ENCODE results near the gene TLK2. TPM values are rescaled to one million over a fixed set of nuclear protein-coding genes. Genes with fewer than 3 reads are reported as not detected.

Gene TLK2
- polyA plus RNA-seq, 1 donor (not counting 4 experiments of a cell fraction or from before 2014, with no cell fraction given), result 33.4 TPM

GRCh38 chr17:62597920-62598319, 119.3 kb downstream of the TLK2 start:
- peaks cover 7 to 30% of the 10 kb centered on the region in 2 experiments for H3K36me3 ChIP-seq (ENCODE audit: control insufficient read depth in 2 of 2, extremely low read depth in 1 of 2, insufficient read depth in 2 of 2, low read length in 2 of 2)
- no peak for DNase-seq (ENCODE audit: low read depth, low spot score)

GRCh38 chr17:62599964-62600657, 121.5 kb downstream of the TLK2 start:
- Histone ChIP-seq H4K20me1 (ENCODE audit: control insufficient read depth, extremely low read depth, insufficient read depth, low read length) (no peaks in the 10 kb centered on the region), H2AFZ (ENCODE audit: control insufficient read depth, low read length) (no peak overlapping the region), H3K4me2 (ENCODE audit: control insufficient read depth, extremely low read depth, insufficient read depth, low read depth, low read length) (no peak overlapping the region), H3K79me2 (ENCODE audit: control insufficient read depth, insufficient read depth, low read length) (no peaks in the 10 kb centered on the region), H3K9me1 (ENCODE audit: control insufficient read depth, extremely low read depth, insufficient read depth, low read length) (peaks cover 2% of the 10 kb centered on the region), H3K9me3 (ENCODE audit: control insufficient read depth, low read depth, low read length) (no peaks in the 10 kb centered on the region), H3K9ac (ENCODE audit: control insufficient read depth, extremely low read depth, insufficient read depth, low read length) (no peak overlapping the region), H3K4me1 (ENCODE audit: control insufficient read depth, extremely low read depth, insufficient read depth, low read length) (no peaks in the 10 kb centered on the region), H3K4me3 (ENCODE audit: control insufficient read depth in 2 of 3, extremely low read depth in 1 of 3, insufficient read depth in 2 of 3, low read depth in 1 of 3, low read length in 3 of 3) (no peak overlapping the region), H3K27me3 (ENCODE audit: control insufficient read depth, extremely low read depth, insufficient read depth, low read length) (no peaks in the 10 kb centered on the region), H3K36me3 (ENCODE audit: control insufficient read depth in 2 of 2, extremely low read depth in 1 of 2, insufficient read depth in 2 of 2, low read length in 2 of 2) (peaks cover 8 to 28% of the 10 kb centered on the region in 2 experiments), H3K27ac (ENCODE audit: control insufficient read depth, insufficient read depth, low read length) (no peak overlapping the region)
- no peak for FAIRE-seq
- no peak for TF ChIP-seq EZH2 (IDR thresholded peaks at IDR 0.05; ENCODE audit: low read length)
- no peak for TF ChIP-seq CTCF (optimal IDR thresholded peaks at IDR 0.05 in 1 of 3, IDR thresholded peaks at IDR 0.05 in 1 of 3, conservative IDR thresholded peaks at IDR 0.05 in 1 of 3; ENCODE audit: extremely low read depth in 1 of 3, insufficient read depth in 2 of 3, low read length in 3 of 3)
- DNase-seq (ENCODE audit: low read depth, low spot score), result no peak
- dilution Hi-C loops (cut with MboI; ENCODE audit: extremely low pct_ligation_motif_present, low sequenced_read_pairs), result no loop called here

More at GRCh38 chr17:62597920-62598319, 119.3 kb downstream of the TLK2 start:
- Histone ChIP-seq H3K27me3 (ENCODE audit: control insufficient read depth, extremely low read depth, insufficient read depth, low read length) (no peaks in the 10 kb centered on the region), H3K4me3 (ENCODE audit: control insufficient read depth in 2 of 3, extremely low read depth in 1 of 3, insufficient read depth in 2 of 3, low read depth in 1 of 3, low read length in 3 of 3) (no peak overlapping the region), H4K20me1 (ENCODE audit: control insufficient read depth, extremely low read depth, insufficient read depth, low read length) (no peaks in the 10 kb centered on the region), H3K9ac (ENCODE audit: control insufficient read depth, extremely low read depth, insufficient read depth, low read length) (no peak overlapping the region), H3K27ac (ENCODE audit: control insufficient read depth, insufficient read depth, low read length) (no peak overlapping the region), H2AFZ (ENCODE audit: control insufficient read depth, low read length) (no peak overlapping the region), H3K4me2 (ENCODE audit: control insufficient read depth, extremely low read depth, insufficient read depth, low read depth, low read length) (no peak overlapping the region), H3K9me1 (ENCODE audit: control insufficient read depth, extremely low read depth, insufficient read depth, low read length) (peaks cover 2% of the 10 kb centered on the region), H3K9me3 (ENCODE audit: control insufficient read depth, low read depth, low read length) (no peaks in the 10 kb centered on the region), H3K4me1 (ENCODE audit: control insufficient read depth, extremely low read depth, insufficient read depth, low read length) (no peaks in the 10 kb centered on the region), H3K79me2 (ENCODE audit: control insufficient read depth, insufficient read depth, low read length) (no peaks in the 10 kb centered on the region)
- TF ChIP-seq CTCF (optimal IDR thresholded peaks at IDR 0.05 in 1 of 3, IDR thresholded peaks at IDR 0.05 in 1 of 3, conservative IDR thresholded peaks at IDR 0.05 in 1 of 3; ENCODE audit: extremely low read depth in 1 of 3, insufficient read depth in 2 of 3, low read length in 3 of 3) (no peak), EZH2 (IDR thresholded peaks at IDR 0.05; ENCODE audit: low read length) (no peak)
- dilution Hi-C loops (cut with MboI; ENCODE audit: extremely low pct_ligation_motif_present, low sequenced_read_pairs), result no loop called here
- FAIRE-seq, result no peak

All from keratinocyte (primary cell).